GM21786 (cell line): ENCODE results near the gene TACR2.

Experiments used
- ATAC-seq: cut with Tn5 transposase; IDR thresholded peaks from one replicate; pipeline ENCODE4 v1.9.1; 2021; ENCODE audit not compliant: unreplicated experiment

Gene TACR2

GRCh38 chr10:69416695-69417094 is at the start of gene TACR2:
Gene TACR2, minus strand, starts transcription at chr10:69416918. Its CDS starts 595 bp downstream, at chr10:69416323.
- ATAC-seq, result no peak

- no peak for ATAC-seq
These were observed 49.4 kb upstream of the TACR2 start for GRCh38 chr10:69466158-69466490.

GRCh38 chr10:69465457-69466157 is 48.9 kb upstream of the TACR2 start:
- no peak for ATAC-seq

- no peak for ATAC-seq
These were observed 48.2 kb upstream of the TACR2 start for GRCh38 chr10:69464801-69465401.

GRCh38 chr10:69464401-69464800 is 47.7 kb upstream of the TACR2 start:
- ATAC-seq, result no peak

GRCh38 chr10:69463886-69464285 is 47.2 kb upstream of the TACR2 start:
- ATAC-seq, result no peak

- no peak for ATAC-seq
These were observed 44.7 kb upstream of the TACR2 start for GRCh38 chr10:69461243-69462025.

- ATAC-seq, result no peak
These were observed 44.0 kb upstream of the TACR2 start for GRCh38 chr10:69460576-69461242.

- ATAC-seq, result no peak
These were observed 43.3 kb upstream of the TACR2 start for GRCh38 chr10:69459893-69460575.

GRCh38 chr10:69459101-69459790 is 42.5 kb upstream of the TACR2 start:
- no peak for ATAC-seq

- ATAC-seq, result no peak
These were observed 41.8 kb upstream of the TACR2 start for GRCh38 chr10:69458430-69459100.

GRCh38 chr10:69457771-69458237 is 41.1 kb upstream of the TACR2 start:
- ATAC-seq, result no peak

- no peak for ATAC-seq
These were observed 40.4 kb upstream of the TACR2 start for GRCh38 chr10:69456880-69457693.

GRCh38 chr10:69455006-69455763 is 38.5 kb upstream of the TACR2 start:
- ATAC-seq, result no peak

GRCh38 chr10:69453795-69454194 is 37.1 kb upstream of the TACR2 start:
- no peak for ATAC-seq

- no peak for ATAC-seq
These were observed 36.1 kb upstream of the TACR2 start for GRCh38 chr10:69452676-69453415.

GRCh38 chr10:69451784-69452251 is 35.1 kb upstream of the TACR2 start:
- ATAC-seq, result no peak
